HEK293 (cell line): Measurements from ENCODE around the gene MYO5C.
A peak's percentile ranks its signal among the peaks of the same experiment; 100 is the strongest.

ENCODE experiments used
- CTCF ChIA-PET: fragments of 350-600 bp; formaldehyde crosslinking; extraction: SDS; loops from one replicate; lab custom pipeline; 2021; ENCODE audit warnings: antibody characterized with exemption; lab: Yijun Ruan, JAX
- POLR2A ChIA-PET: fragments of 300-600 bp; formaldehyde crosslinking; extraction: SDS; loops from one replicate; lab custom pipeline; 2020; ENCODE audit warnings: antibody characterized with exemption, inconsistent platforms; lab: Yijun Ruan, JAX
- H3K27ac ChIP-seq: fragments of 200-500 bp; sonication (Bioruptor generic); 2 replicates; pipeline ENCODE4 v1.5.1; 2014; ENCODE audit warnings: low read depth, low read length, control low read depth, inconsistent platforms; ENCODE audit errors: extremely low read depth
- H3K36me3 ChIP-seq, 2 experiments: fragments of 200-500 bp in 1 of 2; sonication (Bioruptor generic) in 1 of 2; 1 replicate in 1 of 2; 2 replicates in 1 of 2; pipeline ENCODE4 v1.5.1; 2014 to 2017; ENCODE audit warnings: inconsistent platforms in 2 of 2, low read length in 2 of 2; ENCODE audit not compliant: control insufficient read depth in 2 of 2, insufficient read depth in 1 of 2
- H3K4me1 ChIP-seq: fragments of 200-500 bp; sonication (Bioruptor generic); 2 replicates; pipeline ENCODE4 v1.5.1; 2014; ENCODE audit warnings: mild to moderate bottlenecking, low read length, inconsistent platforms; ENCODE audit not compliant: control insufficient read depth, insufficient read depth
- H3K4me3 ChIP-seq: 2 replicates; pipeline ENCODE4 v1.5.1; 2011; ENCODE audit warnings: low read depth, mild to moderate bottlenecking, control low read depth, low read length, moderate library complexity
- H3K9me3 ChIP-seq: fragments of 200-500 bp; sonication (Bioruptor generic); 2 replicates; pipeline ENCODE4 v1.5.1; 2014; ENCODE audit warnings: low read depth, low read length, inconsistent platforms; ENCODE audit not compliant: control insufficient read depth, insufficient read depth
- EGR2 ChIP-seq: fragments of 450-650 bp; formaldehyde crosslinking; IDR thresholded peaks from 2 replicates; pipeline ENCODE4 v1.5.1; 2016; ENCODE audit warnings: low read depth, missing biosample characterization, missing genetic modification characterization
- KLF1 ChIP-seq: fragments of 450-650 bp; formaldehyde crosslinking; IDR thresholded peaks from 2 replicates; pipeline ENCODE4 v1.5.1; 2016; ENCODE audit warnings: missing biosample characterization, missing genetic modification characterization
- KLF10 ChIP-seq: fragments of 450-650 bp; IDR thresholded peaks from 2 replicates; pipeline ENCODE4 v1.5.1; 2018; ENCODE audit warnings: missing biosample characterization, mild to moderate bottlenecking, missing genetic modification characterization
- RBAK ChIP-seq: fragments of 450-650 bp; formaldehyde crosslinking; IDR thresholded peaks from 2 replicates; pipeline ENCODE4 v1.5.1; 2016; ENCODE audit warnings: missing biosample characterization, missing genetic modification characterization
- ZFHX2 ChIP-seq: fragments of 450-650 bp; formaldehyde crosslinking; conservative IDR thresholded peaks from 2 replicates; pipeline ENCODE4 v1.5.1; 2016; ENCODE audit warnings: missing biosample characterization, missing genetic modification characterization
- ZNF10 ChIP-seq: fragments of 450-650 bp; formaldehyde crosslinking; IDR thresholded peaks from 2 replicates; pipeline ENCODE4 v1.5.1; 2017; ENCODE audit warnings: missing biosample characterization, missing genetic modification characterization
- ZNF121 ChIP-seq: fragments of 450-650 bp; formaldehyde crosslinking; IDR thresholded peaks from 2 replicates; pipeline ENCODE4 v1.5.1; 2016; ENCODE audit warnings: missing biosample characterization, missing genetic modification characterization
- ZNF274 ChIP-seq, 2 experiments: fragments of 200-500 bp in 1 of 2; fragments of 450-650 bp in 1 of 2; sonication (Bioruptor generic) in 1 of 2; formaldehyde crosslinking in 1 of 2; IDR thresholded peaks; 2 replicates each; pipeline versions ENCODE4 v1.5.1 to v1.6.1; 2014 to 2016; ENCODE audit warnings: borderline replicate concordance in 1 of 2, inconsistent platforms in 1 of 2, low read length in 1 of 2, missing biosample characterization in 1 of 2, missing genetic modification characterization in 1 of 2
- ZNF335 ChIP-seq: fragments of 450-650 bp; formaldehyde crosslinking; conservative IDR thresholded peaks from 2 replicates; pipeline ENCODE4 v1.5.1; 2016; ENCODE audit warnings: missing biosample characterization, missing genetic modification characterization
- ZNF354C ChIP-seq: fragments of 450-650 bp; formaldehyde crosslinking; IDR thresholded peaks from 2 replicates; pipeline ENCODE4 v1.5.1; 2016; ENCODE audit warnings: missing biosample characterization, missing genetic modification characterization, low read depth, borderline replicate concordance
- ZNF433 ChIP-seq: fragments of 450-650 bp; formaldehyde crosslinking; IDR thresholded peaks from 2 replicates; pipeline ENCODE4 v1.5.1; 2016; ENCODE audit warnings: missing biosample characterization, missing genetic modification characterization, low read depth
- ZNF660 ChIP-seq: fragments of 450-650 bp; IDR thresholded peaks from 2 replicates; pipeline ENCODE4 v1.5.1; 2018; ENCODE audit warnings: missing biosample characterization, mild to moderate bottlenecking, missing genetic modification characterization
- ZNF747 ChIP-seq: fragments of 450-650 bp; formaldehyde crosslinking; IDR thresholded peaks from 2 replicates; pipeline ENCODE4 v1.5.1; 2016; ENCODE audit warnings: missing biosample characterization, missing genetic modification characterization
- ZNF792 ChIP-seq: fragments of 450-650 bp; formaldehyde crosslinking; IDR thresholded peaks from 2 replicates; pipeline ENCODE4 v1.5.1; 2016; ENCODE audit warnings: missing biosample characterization, missing genetic modification characterization
- TF ChIP-seq, protein P1 (sequence below): fragments of 450-650 bp; formaldehyde crosslinking; IDR thresholded peaks from 2 replicates; pipeline ENCODE4 v1.5.1; 2016; ENCODE audit warnings: missing biosample characterization, missing genetic modification characterization
- TF ChIP-seq, protein P2 (sequence below): sonication (generic); formaldehyde crosslinking; IDR thresholded peaks from 2 replicates; pipeline ENCODE4 v1.8.1; 2022; ENCODE audit warnings: mild to moderate bottlenecking, moderate library complexity, missing genetic modification reagents
- TF ChIP-seq, protein P3 (sequence below): fragments of 450-650 bp; formaldehyde crosslinking; IDR thresholded peaks from 2 replicates; pipeline ENCODE4 v1.5.1; 2017; ENCODE audit warnings: missing biosample characterization, missing genetic modification characterization

Gene MYO5C

DNA sequence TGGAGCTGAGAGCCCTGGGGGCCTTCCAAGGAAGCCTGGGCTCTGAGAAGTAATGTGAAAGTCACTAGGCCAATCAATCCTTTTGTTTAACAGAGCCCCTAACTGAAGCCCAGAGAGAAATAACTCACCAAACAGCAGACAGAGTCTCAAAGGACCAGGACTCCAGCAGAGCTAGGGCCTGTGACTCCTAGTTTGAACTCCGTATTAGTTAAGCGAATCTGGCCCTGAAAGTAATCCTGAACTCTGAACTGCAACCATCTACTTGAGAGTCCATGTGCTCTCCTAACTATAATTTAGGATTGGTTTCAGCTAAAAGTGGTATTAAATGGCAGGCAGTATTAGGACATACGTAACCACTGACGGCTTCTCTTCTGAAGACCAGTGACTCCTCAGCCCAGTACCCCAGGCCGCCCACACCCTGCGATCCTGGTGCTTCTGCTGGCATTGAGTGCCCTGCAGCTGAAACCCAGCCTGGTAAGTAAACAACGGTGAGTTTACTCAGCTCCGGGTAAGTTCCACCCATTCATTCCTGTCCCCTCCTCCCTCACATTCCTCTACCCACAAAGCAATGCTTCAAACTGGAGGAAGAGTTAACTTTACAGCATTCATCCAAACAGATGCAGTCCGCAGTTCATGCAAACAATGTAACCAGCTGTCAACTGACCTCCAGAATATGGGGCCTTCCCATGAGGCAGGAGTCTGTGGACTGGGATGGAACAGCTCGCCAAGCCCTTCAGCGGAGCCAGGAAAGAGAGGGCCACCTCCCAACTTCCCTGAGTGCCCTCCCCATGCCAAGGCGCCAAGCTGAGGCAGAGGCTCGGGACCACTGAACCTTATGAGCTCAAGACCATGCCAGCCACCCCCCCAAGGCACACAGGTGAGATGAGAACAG is 7.3 kb downstream of the MYO5C start:
- Histone ChIP-seq H3K9me3 (no peaks in the 10 kb centered on the region), H3K36me3 (peaks cover 0 to 11% of the 10 kb centered on the region in 2 experiments; a peak in 2 of 3 replicates), H3K4me3 (no peak overlapping the region), H3K27ac (no peak overlapping the region), H3K4me1 (peaks cover 2% of the 10 kb centered on the region; the same call in 1 of the 2 replicates)
- POLR2A ChIA-PET, result no interaction called here
- TF ChIP-seq RBAK (no peak), ZNF335 (tag by site-specific recombination) (0 out of 2 replicates have a peak, but pooled peaks have one; percentile 24), ZNF747 (no peak), EGR2 (peak; percentile 36; the same call in 1 of the 2 replicates), KLF1 (tag by site-specific recombination) (peak; percentile 42; the same call in 1 of the 2 replicates), ZNF274 (IDR thresholded peaks at IDR 0.05; ENCODE audit: low read length) (no peak), ZNF274 (tag by site-specific recombination; IDR thresholded peaks at IDR 0.05; ENCODE audit: borderline replicate concordance) (no peak), ZFHX2 (tag by site-specific recombination) (peak; percentile 61)
- TF ChIP-seq, protein P1, sequence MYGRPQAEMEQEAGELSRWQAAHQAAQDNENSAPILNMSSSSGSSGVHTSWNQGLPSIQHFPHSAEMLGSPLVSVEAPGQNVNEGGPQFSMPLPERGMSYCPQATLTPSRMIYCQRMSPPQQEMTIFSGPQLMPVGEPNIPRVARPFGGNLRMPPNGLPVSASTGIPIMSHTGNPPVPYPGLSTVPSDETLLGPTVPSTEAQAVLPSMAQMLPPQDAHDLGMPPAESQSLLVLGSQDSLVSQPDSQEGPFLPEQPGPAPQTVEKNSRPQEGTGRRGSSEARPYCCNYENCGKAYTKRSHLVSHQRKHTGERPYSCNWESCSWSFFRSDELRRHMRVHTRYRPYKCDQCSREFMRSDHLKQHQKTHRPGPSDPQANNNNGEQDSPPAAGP (tag by site-specific recombination), result peak; percentile 42; the same call in 1 of the 2 replicates
- CTCF ChIA-PET, result interaction anchor here (0.5 to 0.7 kb wide), 2 partner anchors 31 to 32 kb away, joined by 5 read pairs; no protein-coding TSS in a partner anchor

DNA sequence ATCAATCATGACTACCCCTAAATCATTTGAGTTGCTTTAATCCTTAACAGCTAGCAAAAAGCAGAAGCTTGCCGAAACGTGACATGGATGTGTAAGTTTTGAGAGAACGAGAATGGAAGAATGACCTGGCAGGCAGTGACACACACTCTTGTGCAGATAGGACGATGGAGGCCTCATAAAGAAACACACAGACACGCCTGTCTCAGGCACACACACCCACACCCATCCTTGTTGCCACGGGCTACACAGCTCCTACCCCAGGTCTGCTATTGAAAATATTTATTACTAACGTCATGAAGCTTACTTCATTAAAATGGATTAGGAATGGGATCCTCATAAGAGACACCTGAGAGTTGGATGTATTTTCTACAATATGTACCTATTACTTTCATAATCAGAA is 8.5 kb downstream of the MYO5C start:
- Histone ChIP-seq H3K36me3 (peaks cover 0 to 10% of the 10 kb centered on the region in 2 experiments; a peak in 2 of 3 replicates), H3K4me1 (peaks cover 2% of the 10 kb centered on the region; the same call in 1 of the 2 replicates), H3K27ac (no peak overlapping the region), H3K4me3 (no peak overlapping the region), H3K9me3 (no peaks in the 10 kb centered on the region)
- POLR2A ChIA-PET, result no interaction called here
- TF ChIP-seq, protein P2, sequence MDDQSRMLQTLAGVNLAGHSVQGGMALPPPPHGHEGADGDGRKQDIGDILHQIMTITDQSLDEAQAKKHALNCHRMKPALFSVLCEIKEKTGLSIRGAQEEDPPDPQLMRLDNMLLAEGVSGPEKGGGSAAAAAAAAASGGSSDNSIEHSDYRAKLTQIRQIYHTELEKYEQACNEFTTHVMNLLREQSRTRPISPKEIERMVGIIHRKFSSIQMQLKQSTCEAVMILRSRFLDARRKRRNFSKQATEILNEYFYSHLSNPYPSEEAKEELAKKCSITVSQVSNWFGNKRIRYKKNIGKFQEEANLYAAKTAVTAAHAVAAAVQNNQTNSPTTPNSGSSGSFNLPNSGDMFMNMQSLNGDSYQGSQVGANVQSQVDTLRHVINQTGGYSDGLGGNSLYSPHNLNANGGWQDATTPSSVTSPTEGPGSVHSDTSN (CRISPR knock-in tag), result no peak
- no peak for TF ChIP-seq ZNF433 (tag by site-specific recombination)
- no peak for TF ChIP-seq KLF10 (tag by site-specific recombination)
- TF ChIP-seq EGR2, result no peak
- TF ChIP-seq, protein P3, sequence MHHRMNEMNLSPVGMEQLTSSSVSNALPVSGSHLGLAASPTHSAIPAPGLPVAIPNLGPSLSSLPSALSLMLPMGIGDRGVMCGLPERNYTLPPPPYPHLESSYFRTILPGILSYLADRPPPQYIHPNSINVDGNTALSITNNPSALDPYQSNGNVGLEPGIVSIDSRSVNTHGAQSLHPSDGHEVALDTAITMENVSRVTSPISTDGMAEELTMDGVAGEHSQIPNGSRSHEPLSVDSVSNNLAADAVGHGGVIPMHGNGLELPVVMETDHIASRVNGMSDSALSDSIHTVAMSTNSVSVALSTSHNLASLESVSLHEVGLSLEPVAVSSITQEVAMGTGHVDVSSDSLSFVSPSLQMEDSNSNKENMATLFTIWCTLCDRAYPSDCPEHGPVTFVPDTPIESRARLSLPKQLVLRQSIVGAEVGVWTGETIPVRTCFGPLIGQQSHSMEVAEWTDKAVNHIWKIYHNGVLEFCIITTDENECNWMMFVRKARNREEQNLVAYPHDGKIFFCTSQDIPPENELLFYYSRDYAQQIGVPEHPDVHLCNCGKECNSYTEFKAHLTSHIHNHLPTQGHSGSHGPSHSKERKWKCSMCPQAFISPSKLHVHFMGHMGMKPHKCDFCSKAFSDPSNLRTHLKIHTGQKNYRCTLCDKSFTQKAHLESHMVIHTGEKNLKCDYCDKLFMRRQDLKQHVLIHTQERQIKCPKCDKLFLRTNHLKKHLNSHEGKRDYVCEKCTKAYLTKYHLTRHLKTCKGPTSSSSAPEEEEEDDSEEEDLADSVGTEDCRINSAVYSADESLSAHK (tag by site-specific recombination), result no peak
- TF ChIP-seq ZNF121 (tag by site-specific recombination), result no peak
- TF ChIP-seq ZNF792 (tag by site-specific recombination), result no peak
- no peak for TF ChIP-seq KLF1 (tag by site-specific recombination)
- TF ChIP-seq ZNF10, result no peak
- no peak for TF ChIP-seq ZNF354C (tag by site-specific recombination)
- no peak for TF ChIP-seq ZNF660 (tag by site-specific recombination)
- CTCF ChIA-PET, result no interaction called here
